GM18498 (cell line): ENCODE results near the gene ARHGAP26.
A peak's percentile ranks its signal among the peaks of the same experiment; 100 is the strongest.

ENCODE experiments used
- ATAC-seq: cut with Tn5 transposase; IDR thresholded peaks from one replicate; pipeline ENCODE4 v1.9.1; 2021; ENCODE audit warnings: mild to moderate bottlenecking, moderate library complexity; ENCODE audit not compliant: unreplicated experiment

Gene ARHGAP26, protein sequence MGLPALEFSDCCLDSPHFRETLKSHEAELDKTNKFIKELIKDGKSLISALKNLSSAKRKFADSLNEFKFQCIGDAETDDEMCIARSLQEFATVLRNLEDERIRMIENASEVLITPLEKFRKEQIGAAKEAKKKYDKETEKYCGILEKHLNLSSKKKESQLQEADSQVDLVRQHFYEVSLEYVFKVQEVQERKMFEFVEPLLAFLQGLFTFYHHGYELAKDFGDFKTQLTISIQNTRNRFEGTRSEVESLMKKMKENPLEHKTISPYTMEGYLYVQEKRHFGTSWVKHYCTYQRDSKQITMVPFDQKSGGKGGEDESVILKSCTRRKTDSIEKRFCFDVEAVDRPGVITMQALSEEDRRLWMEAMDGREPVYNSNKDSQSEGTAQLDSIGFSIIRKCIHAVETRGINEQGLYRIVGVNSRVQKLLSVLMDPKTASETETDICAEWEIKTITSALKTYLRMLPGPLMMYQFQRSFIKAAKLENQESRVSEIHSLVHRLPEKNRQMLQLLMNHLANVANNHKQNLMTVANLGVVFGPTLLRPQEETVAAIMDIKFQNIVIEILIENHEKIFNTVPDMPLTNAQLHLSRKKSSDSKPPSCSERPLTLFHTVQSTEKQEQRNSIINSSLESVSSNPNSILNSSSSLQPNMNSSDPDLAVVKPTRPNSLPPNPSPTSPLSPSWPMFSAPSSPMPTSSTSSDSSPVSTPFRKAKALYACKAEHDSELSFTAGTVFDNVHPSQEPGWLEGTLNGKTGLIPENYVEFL

DNA sequence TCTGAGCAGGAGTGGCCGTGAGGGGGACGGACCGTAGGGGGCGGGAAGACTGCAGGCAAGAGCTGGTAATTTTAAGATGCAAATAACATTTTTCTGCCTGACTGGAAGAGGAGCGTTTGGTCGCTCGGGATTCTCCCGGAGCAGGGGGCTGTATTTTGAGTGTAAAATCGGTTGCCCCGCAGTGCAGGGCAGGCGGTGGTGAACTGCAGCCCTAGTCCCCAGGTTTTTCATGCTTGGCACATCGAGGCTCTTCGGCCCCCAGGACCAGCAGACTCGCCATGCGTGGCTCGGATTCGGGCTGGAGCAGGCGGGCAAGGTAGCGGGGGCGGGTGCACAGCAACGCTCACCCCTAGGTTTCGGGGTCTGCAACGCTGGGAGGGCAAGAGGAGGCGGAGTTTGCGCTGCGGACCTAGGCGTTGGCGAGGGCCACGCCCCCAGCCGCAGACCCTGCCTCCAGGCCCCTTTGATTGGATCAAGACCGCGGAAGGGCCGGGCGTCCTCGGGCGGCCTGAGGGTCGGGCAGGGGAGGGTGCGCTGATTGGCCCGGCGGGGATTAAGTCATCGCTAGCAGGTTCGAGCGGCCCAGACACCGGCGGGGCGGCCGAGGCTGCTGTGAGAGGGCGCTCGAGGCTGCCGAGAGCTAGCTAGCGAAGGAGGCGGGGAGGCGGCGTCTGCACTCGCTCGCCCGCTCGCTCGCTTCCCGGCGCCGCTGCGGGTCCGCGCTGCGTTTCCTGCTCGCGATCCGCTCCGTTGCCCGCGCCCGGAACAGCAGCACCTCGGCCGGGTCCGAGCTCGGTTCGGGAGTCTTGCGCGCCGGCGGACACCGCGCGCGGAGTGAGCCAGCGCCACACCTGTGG lies at the start of gene ARHGAP26:
TSS of gene ARHGAP26 (plus strand) at position 585 of the 857 bp plus-strand sequence. CDS start 385 bp downstream, outside the sequence.
- ATAC-seq: peak; percentile 98

- ATAC-seq: no peak
These were observed 49.4 kb upstream of the ARHGAP26 start for GRCh38 chr5:142720641-142721271.

GRCh38 chr5:142722146-142722545 lies 48.0 kb upstream of the ARHGAP26 start:
- ATAC-seq: no peak

GRCh38 chr5:142722896-142723295 lies 47.3 kb upstream of the ARHGAP26 start:
- no peak for ATAC-seq

DNA sequence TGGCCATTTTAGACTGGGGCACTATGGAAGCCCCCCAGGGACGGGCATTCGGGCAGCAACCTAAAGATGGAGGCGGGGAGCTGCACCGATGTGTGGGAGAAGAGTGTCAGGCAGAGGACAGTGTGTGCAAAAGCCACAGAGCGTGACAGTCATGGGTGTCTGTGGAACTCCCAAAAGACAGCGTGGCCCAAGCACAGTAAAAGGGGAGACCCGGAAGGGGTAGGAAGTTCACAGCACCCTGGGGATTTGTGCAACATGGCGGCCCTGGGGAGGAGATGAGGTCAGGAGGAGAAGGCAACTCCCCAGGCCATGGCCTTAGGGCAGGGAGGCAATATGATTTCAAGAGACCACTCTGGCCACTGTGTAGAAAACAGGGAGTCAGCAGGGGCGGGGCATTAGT lies 45.4 kb upstream of the ARHGAP26 start:
- no peak for ATAC-seq

- no peak for ATAC-seq
These were observed 44.7 kb upstream of the ARHGAP26 start for GRCh38 chr5:142725231-142726187.

DNA sequence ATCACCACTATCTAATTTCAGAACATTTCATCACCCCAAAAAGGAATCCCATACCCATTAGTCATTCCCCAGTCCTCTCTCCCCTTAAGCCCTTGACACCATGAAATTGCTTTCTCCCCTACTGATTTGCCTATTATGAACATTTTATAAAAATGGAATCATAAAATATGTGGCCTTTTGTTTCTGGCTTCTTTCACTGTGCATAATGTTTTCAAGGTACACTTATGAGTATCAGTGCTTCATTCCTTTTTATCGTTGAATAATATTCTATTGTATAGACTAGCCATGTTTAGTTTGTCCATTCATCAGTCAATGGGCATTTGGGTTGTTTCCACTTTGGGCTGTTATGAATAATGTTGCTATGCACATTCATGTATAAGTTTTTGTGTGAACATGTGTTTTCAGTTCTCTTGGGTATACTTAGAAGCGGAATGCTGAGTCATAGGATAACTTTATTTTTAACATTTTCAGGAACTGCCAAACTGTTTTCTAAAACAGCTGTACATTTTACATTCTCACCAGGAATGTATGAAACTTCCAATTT lies 43.9 kb upstream of the ARHGAP26 start:
- ATAC-seq: no peak

DNA sequence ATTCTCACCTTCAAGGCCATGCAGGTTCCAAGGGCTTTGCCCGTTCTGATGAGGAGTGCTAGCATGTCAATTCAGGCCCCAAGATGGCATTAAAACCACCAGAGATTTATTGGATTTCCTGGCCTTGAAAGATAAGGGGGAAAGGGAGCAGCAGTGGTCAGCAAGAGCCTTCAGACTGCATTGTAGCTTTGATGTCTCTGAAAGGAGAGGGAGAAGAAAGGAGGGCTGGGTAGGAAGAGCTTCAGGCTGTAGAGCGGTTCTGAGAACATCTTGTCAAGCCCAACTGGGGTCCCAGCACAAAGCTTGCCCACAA lies 42.5 kb upstream of the ARHGAP26 start:
- no peak for ATAC-seq

DNA sequence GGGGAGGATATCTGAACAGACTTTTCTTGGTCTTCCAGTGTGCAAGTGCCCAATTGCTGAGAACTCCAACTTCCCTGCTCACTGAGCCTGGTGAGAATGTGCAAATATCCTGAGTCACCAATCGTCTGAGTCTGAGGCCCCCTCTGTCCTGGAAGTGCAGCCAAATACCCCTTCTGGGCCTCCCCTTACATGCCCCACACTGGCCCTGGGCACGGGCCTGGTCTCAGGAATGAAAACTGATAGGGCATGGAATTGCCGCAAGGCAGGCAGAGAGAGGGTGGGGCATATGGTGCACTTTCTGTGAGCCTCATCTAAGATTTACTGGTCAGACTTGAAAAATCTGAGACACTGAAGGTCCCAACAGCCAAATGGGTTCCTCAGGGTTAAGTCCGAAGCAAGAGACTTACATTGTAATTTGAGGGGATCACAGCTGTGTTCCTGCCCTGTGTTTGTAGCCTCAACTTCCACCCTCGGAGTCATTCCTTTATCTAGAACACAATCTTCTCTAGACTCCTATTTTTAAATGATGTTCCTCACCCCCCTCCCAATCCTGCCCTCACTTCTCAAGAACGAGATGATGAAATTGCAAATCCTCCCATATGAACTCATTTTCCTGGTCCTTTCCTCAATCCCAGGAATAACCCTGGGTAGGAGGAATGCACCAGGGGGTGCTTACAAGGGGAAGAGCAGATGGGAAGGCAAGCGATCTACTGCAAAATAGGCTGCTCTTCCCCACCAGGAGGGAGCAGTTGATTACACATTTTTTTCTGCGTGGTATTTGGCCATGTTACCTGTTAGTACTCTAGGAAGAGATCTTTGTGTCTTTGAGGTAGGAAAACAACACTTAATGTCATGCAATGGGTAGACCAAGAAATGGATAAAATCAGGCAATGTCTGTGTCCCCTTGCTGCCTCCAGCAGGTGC lies 34.6 kb upstream of the ARHGAP26 start:
- ATAC-seq: no peak

- no peak for ATAC-seq
These were observed 33.9 kb upstream of the ARHGAP26 start for GRCh38 chr5:142736247-142736632.

DNA sequence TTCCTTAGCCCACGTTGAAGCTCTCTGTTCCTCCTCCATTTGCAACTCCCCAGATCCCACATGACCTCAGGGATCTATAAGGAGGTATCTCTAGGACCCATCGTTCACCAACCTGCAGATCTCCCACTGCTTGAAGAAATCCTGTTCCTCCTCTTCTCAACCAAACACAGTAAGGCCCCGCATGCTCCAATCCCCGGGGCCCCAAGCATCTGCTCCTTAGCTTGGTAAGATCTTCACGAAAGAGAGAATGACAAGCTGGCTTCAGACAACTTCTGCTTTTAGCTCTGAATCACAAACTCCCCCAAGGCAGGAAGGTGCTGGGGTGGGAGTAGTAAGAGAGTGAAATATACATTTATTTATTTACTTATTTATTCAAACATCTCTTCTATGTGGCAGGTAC lies 33.0 kb upstream of the ARHGAP26 start:
- ATAC-seq: no peak

DNA sequence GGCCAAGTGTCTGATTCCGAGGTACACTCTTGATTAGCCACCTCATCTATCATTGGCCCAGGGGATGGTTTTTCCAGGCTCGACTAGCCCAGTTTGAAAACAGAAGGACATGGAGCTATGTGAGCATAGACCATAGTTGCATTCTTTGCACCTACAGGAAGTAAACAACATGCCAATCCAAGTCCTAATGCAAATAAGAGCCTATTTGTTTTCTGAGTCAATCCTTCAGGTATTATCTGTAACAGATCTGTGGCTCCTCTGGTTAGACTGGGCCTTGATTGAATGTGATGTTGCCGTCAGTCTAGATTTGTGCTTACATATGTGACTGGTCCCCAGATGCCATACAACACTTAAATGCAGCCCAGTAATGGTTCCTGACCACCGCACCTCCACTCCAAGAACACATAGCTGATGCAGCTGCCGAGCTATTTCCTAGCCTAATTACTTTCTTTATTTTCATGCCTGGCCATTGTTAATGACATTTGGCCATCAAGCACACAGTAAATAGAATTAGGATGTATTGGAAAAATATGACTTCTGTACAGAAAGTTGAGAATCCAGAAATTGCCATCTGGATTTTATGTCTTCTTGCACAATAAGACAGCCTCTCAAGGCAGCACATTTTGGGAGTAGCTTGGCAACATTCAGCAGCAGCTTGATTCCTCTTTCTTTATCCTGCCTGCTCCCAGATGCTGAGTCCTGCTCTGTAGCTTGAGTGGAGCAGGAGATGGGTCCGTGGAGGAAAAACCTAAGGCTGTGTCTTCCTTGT lies 29.5 kb upstream of the ARHGAP26 start:
- ATAC-seq: no peak

GRCh38 chr5:142743592-142744441 lies 26.4 kb upstream of the ARHGAP26 start:
- ATAC-seq: no peak

DNA sequence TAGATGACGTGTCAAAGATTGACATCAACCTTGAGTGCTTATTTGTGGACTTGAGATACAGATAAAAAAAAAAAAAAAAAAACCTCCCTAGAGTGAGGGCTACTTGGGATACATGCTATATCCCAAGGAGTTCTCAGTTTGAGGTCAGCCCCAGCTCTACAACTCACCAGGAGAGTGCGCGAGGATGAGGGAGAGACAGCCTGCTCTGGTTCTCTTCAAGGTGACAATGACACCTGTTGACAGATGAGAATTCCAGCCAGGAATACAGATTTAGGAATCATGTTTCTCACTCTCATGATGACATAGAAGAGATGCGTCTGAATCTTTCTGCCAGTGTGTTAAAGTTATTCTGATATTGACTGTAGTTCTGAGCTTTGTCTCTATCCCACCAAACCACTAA lies 24.9 kb upstream of the ARHGAP26 start:
- no peak for ATAC-seq

DNA sequence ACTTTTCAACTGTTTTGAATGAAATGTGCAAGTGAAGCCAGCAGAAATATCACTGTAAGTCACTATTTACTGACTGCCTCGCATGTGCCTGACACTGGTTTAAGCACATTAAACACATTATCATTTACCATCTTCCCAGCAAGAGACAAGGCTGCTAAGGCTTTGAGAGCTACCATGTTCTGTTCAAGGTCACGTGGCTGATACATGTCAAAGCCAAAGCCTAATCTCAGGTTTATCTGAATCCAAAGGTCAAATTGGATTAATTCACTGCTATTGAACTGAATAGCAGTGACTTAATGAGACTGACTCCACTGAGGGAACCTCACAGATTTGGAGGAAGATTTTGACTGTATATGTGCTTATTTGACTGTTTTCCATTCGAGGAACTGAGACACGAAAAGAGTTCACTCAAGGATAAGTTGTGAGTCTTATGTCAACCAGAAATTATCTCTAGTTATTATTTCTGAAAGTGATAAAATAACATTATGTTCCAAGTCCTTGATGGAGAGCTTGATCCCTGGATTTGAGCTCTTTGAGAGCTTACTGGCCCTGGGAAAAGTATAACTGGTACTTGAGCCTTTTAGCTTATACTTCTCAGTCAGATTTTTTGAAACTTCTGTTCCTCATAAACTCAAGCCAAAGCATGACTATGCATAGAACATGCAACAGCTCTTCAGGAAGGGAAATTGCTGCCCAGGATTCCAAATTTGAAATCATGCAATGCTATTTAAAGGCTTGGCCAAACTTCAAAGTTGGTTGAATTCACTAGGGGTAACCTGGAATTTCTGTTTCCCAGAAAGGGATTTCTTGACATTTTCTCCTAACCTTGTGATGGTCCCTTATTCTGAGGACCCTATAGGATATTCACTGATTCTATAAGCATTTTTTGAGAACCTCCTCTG lies 23.4 kb upstream of the ARHGAP26 start:
- ATAC-seq: no peak

GRCh38 chr5:142748132-142748531 lies 22.0 kb upstream of the ARHGAP26 start:
- no peak for ATAC-seq
